SK-N-MC (cell line): ENCODE measurements around the gene FGF14.

Source experiments
- DNase-seq: peaks from one replicate; pipeline ENCODE4 v3.0.0-alpha.2; 2011; ENCODE audit warnings: low read depth, low spot score
- H3K27ac ChIP-seq: fragments of 200-600 bp; sonication (generic); 2 replicates; pipeline ENCODE4 v1.5.1; 2016; ENCODE audit warnings: mixed run types
- H3K36me3 ChIP-seq: fragments of 200-600 bp; sonication (generic); 2 replicates; pipeline ENCODE4 v1.6.1; 2017; ENCODE audit warnings: antibody characterized with exemption, low read length, mixed read lengths; ENCODE audit not compliant: insufficient read depth
- H3K4me3 ChIP-seq: fragments of 200-600 bp; sonication (generic); 2 replicates; pipeline ENCODE4 v1.5.1; 2016
- H3K9ac ChIP-seq: fragments of 200-600 bp; sonication (generic); 2 replicates; pipeline ENCODE4 v1.8.0; 2017; ENCODE audit warnings: mixed run types, mixed read lengths; ENCODE audit not compliant: insufficient read length
- H3K9me3 ChIP-seq: fragments of 200-600 bp; sonication (generic); 2 replicates; pipeline ENCODE4 v1.6.1; 2017; ENCODE audit warnings: low read depth, mild to moderate bottlenecking, antibody characterized with exemption, low read length, moderate library complexity, mixed read lengths
- EZH2 ChIP-seq: fragments of 200-600 bp; sonication (generic); IDR thresholded peaks from one replicate; pipeline ENCODE4 v1.6.1; 2017; ENCODE audit warnings: antibody characterized with exemption
- FOXP2 ChIP-seq: optimal IDR thresholded peaks from 2 replicates; pipeline ENCODE3; 2011; ENCODE audit warnings: mild to moderate bottlenecking, moderate library complexity; ENCODE audit not compliant: insufficient read depth; ENCODE audit errors: extremely low read length, control extremely low read depth
- POLR2AphosphoS5 ChIP-seq: IDR thresholded peaks from 2 replicates; pipeline ENCODE4 v1.6.1; 2012; ENCODE audit warnings: mild to moderate bottlenecking, low read depth, low read length, borderline replicate concordance

FGF14 gene

GRCh38 chr13:102000764-102001163 is 401.1 kb downstream of the FGF14 start:
- Histone ChIP-seq H3K4me3 (no peak overlapping the region), H3K27ac (no peak overlapping the region), H3K9me3 (no peaks in the 10 kb centered on the region), H3K9ac (no peak overlapping the region), H3K36me3 (no peaks in the 10 kb centered on the region)
- no peak for DNase-seq
- TF ChIP-seq FOXP2 (no peak), POLR2AphosphoS5 (no peak), EZH2 (no peak)

- Histone ChIP-seq H3K27ac (no peak overlapping the region), H3K36me3 (no peaks in the 10 kb centered on the region), H3K4me3 (no peak overlapping the region), H3K9me3 (no peaks in the 10 kb centered on the region), H3K9ac (no peak overlapping the region)
- no peak for DNase-seq
- no peak for TF ChIP-seq EZH2
- no peak for TF ChIP-seq FOXP2
- TF ChIP-seq POLR2AphosphoS5: no peak
Observed at GRCh38 chr13:101998129-101998528, 403.7 kb downstream of the FGF14 start.

GRCh38 chr13:101996954-101997353 is 404.9 kb downstream of the FGF14 start:
- no peak for DNase-seq
- no peak for TF ChIP-seq POLR2AphosphoS5
- TF ChIP-seq EZH2: no peak
- no peak for TF ChIP-seq FOXP2
- H3K4me3 ChIP-seq: no peak overlapping the region

GRCh38 chr13:101989798-101990350 is 412.0 kb downstream of the FGF14 start:
- Histone ChIP-seq H3K9me3 (no peaks in the 10 kb centered on the region), H3K36me3 (no peaks in the 10 kb centered on the region), H3K4me3 (no peak overlapping the region), H3K27ac (no peak overlapping the region), H3K9ac (no peak overlapping the region)
- DNase-seq: no peak
- TF ChIP-seq POLR2AphosphoS5: no peak
- no peak for TF ChIP-seq FOXP2
- no peak for TF ChIP-seq EZH2

More at GRCh38 chr13:101996954-101997353, 404.9 kb downstream of the FGF14 start:
- H3K9ac ChIP-seq: no peak overlapping the region
- H3K9me3 ChIP-seq: no peaks in the 10 kb centered on the region
- H3K27ac ChIP-seq: no peak overlapping the region
- H3K36me3 ChIP-seq: no peaks in the 10 kb centered on the region

GRCh38 chr13:101988140-101988539 is 413.7 kb downstream of the FGF14 start:
- no peaks in the 10 kb centered on the region for H3K36me3 ChIP-seq
- H3K9ac ChIP-seq: no peak overlapping the region
- no peak overlapping the region for H3K27ac ChIP-seq
- TF ChIP-seq EZH2: no peak
- no peak for TF ChIP-seq FOXP2
- no peak for TF ChIP-seq POLR2AphosphoS5
- no peak for DNase-seq
- no peaks in the 10 kb centered on the region for H3K9me3 ChIP-seq
- no peak overlapping the region for H3K4me3 ChIP-seq

- no peaks in the 10 kb centered on the region for H3K36me3 ChIP-seq
Observed at GRCh38 chr13:101986316-101986715, 415.5 kb downstream of the FGF14 start.

GRCh38 chr13:101985321-101985720 is 416.5 kb downstream of the FGF14 start:
- Histone ChIP-seq H3K27ac (no peak overlapping the region), H3K9me3 (no peaks in the 10 kb centered on the region), H3K36me3 (no peaks in the 10 kb centered on the region), H3K9ac (no peak overlapping the region), H3K4me3 (no peak overlapping the region)
- TF ChIP-seq FOXP2: no peak
- no peak for TF ChIP-seq EZH2
- no peak for TF ChIP-seq POLR2AphosphoS5
- no peak for DNase-seq

More at GRCh38 chr13:101986316-101986715, 415.5 kb downstream of the FGF14 start:
- TF ChIP-seq EZH2 (no peak), POLR2AphosphoS5 (no peak), FOXP2 (no peak)
- no peak overlapping the region for H3K9ac ChIP-seq
- no peak for DNase-seq
- H3K27ac ChIP-seq: no peak overlapping the region
- H3K4me3 ChIP-seq: no peak overlapping the region
- no peaks in the 10 kb centered on the region for H3K9me3 ChIP-seq

DNA sequence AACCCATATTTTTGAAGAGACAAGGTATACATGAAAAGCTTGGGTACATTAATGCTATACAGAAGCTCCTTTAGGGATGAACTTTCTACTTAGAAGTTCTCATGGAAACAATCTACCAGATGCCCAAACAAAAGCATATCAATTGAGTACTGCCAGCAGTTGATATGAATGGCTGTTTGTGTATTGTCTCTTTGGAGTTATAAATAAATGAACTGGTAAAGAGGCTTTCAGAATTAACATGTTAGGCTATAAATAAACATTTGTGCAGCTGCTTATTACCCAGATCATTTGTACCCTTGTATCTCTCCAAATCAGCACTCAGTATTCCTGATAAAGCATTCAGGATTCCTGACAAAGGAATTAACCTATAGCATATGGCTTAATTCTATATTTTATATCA is 418.9 kb downstream of the FGF14 start:
- Histone ChIP-seq H3K9ac (no peak overlapping the region), H3K27ac (no peak overlapping the region), H3K36me3 (no peaks in the 10 kb centered on the region), H3K4me3 (no peak overlapping the region), H3K9me3 (no peaks in the 10 kb centered on the region)
- DNase-seq: no peak
- TF ChIP-seq EZH2 (no peak), FOXP2 (no peak), POLR2AphosphoS5 (no peak)

DNA sequence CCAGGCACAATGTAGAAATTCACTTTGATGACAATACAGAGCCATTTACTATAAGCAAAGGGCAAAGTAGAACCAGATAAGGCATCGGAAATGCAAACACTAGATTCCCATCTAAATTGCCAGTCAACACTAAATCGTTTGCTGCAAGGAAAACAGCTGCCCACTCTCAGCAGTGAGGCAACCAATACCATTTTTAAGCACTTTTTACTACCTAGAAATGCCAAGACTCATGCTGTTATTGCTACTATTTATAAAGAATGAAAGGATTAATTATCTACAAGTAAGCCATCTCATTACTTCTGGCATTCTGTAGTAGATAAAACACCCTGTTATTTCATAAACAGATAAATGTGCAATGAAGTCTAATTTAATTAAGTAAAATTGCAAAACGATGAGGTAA is 422.0 kb downstream of the FGF14 start:
- no peak overlapping the region for H3K27ac ChIP-seq
- H3K4me3 ChIP-seq: no peak overlapping the region; the same call in 1 of the 2 replicates
- H3K36me3 ChIP-seq: no peaks in the 10 kb centered on the region
- no peak overlapping the region for H3K9ac ChIP-seq
- no peak for TF ChIP-seq EZH2
- no peak for TF ChIP-seq FOXP2
- H3K9me3 ChIP-seq: no peaks in the 10 kb centered on the region
- DNase-seq: no peak
